Stimulated activated CD8-positive, alpha-beta memory T cell treated with anti-CD3 and anti-CD28 coated beads, Interleukin-7, amount 100 ng/mL, for 1 hour (primary cell): Measurements from ENCODE around the gene CASP5.
"Not testable (repeated sequence)": the region's sequence is repeated elsewhere in the genome, so short reads cannot be mapped to it uniquely, and the experiment has no call there.

Experiments used
- DNase-seq, 2 donors: peaks; one replicate each; pipeline ENCODE4 v3.0.0-alpha.2; 2020; ENCODE audit warnings: low read depth in 2 of 2

CASP5 gene

GRCh38 chr11:105033781-105034180 lies 10.8 kb upstream of the CASP5 start:
- no peak for DNase-seq

- DNase-seq: no peak
Observed at GRCh38 chr11:105033343-105033742, 10.4 kb upstream of the CASP5 start.

GRCh38 chr11:105032495-105032894 lies 9.5 kb upstream of the CASP5 start:
- no peak for DNase-seq

- no peak for DNase-seq
Observed at GRCh38 chr11:105027678-105028077, 4.7 kb upstream of the CASP5 start.

GRCh38 chr11:105024394-105024793 lies 1.4 kb upstream of the CASP5 start:
- DNase-seq: no peak

GRCh38 chr11:105022527-105022926 lies 441 bp downstream of the CASP5 start:
- no peak for DNase-seq

GRCh38 chr11:105007463-105007862 lies 15.5 kb downstream of the CASP5 start:
- no peak for DNase-seq

GRCh38 chr11:105005451-105005845 lies 17.5 kb downstream of the CASP5 start:
- no peak for DNase-seq

- no peak for DNase-seq
Observed at GRCh38 chr11:105004021-105004420, 18.9 kb downstream of the CASP5 start.

- no peak for DNase-seq
Observed at GRCh38 chr11:105003151-105003550, 19.8 kb downstream of the CASP5 start.

- peak; percentile 14 to 28 for DNase-seq
Observed at GRCh38 chr11:105000797-105001196, 22.2 kb downstream of the CASP5 start.

GRCh38 chr11:105000167-105000566 lies 22.8 kb downstream of the CASP5 start:
- DNase-seq: no peak

- DNase-seq: no peak
Observed at GRCh38 chr11:104999721-105000120, 23.2 kb downstream of the CASP5 start.

- no peak for DNase-seq
Observed at GRCh38 chr11:104997288-104997687, 25.7 kb downstream of the CASP5 start.

- no peak for DNase-seq
Observed at GRCh38 chr11:104995001-104995408, 28.0 kb downstream of the CASP5 start.

- no peak for DNase-seq
Observed at GRCh38 chr11:104992781-104993180, 30.2 kb downstream of the CASP5 start.

GRCh38 chr11:104991994-104992393 lies 31.0 kb downstream of the CASP5 start:
- no peak for DNase-seq

- no peak for DNase-seq
Observed at GRCh38 chr11:104984808-104985207, 38.2 kb downstream of the CASP5 start.

GRCh38 chr11:104979839-104980238 lies 43.1 kb downstream of the CASP5 start:
- DNase-seq: no peak

- no peak for DNase-seq
Observed at GRCh38 chr11:104973616-104974015, 49.4 kb downstream of the CASP5 start.

GRCh38 chr11:104972924-104973323 lies 50.0 kb downstream of the CASP5 start:
- not testable (repeated sequence) for DNase-seq

GRCh38 chr11:104970756-104971155 lies 52.2 kb downstream of the CASP5 start:
- DNase-seq: no peak

- no peak for DNase-seq
Observed at GRCh38 chr11:104968856-104969776, 53.9 kb downstream of the CASP5 start.
